ENCODE measurements around the gene FAM120A.
"Not testable (repeated sequence)": the region's sequence is repeated elsewhere in the genome, so short reads cannot be mapped to it uniquely, and the experiment has no call there.

Gene FAM120A

DNA sequence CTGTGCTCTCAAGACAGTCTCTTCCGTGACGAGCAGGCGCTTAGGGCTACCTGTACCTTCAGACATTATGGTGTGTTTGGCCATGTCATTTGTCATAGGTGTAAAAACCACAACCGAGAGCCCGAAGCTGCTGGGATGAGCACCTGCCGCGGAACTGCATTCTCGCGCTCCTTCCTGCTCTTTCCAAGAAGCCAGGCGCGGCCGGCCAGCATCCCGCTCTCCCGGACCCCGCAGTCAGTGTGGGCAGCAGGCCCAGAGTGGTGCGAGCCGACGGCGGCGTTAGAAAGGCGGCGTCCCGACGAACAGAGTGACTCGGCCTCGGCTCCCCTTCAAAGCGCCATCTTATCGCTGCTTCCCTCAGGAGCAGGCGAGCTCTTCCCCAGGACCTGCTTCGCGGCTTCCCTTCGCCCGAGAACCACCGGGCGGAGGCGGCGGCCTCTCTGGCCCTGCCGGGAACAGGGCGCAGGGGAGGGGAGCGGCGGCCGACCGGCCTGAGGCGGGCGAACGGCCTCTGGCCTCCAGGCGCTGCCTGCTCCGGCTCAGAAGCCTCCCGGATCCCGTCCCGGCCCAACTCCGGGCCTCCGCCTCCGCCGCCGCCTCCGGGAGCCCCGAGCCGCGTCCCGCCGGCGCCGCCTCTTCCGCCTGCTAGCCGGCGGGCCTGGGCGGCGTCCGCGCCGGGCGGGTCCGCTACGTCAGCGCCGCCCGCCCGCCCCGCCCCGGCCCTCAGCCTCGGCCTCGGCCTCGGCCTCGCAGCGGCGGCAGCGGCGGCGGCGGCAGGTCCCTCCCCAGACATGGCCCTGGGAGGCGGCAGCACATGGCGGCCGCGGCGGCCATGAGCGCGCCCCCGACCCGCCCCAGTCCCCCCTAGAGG, at the start of gene FAM120A:
Gene FAM120A (plus strand): TSS at position 741 of the 871 bp plus-strand sequence. CDS start 231 bp downstream, outside the sequence.
- peak in 48 of 51 donors; percentile 9 to 82 (median 58) for DNase-seq

- DNase-seq, result no peak
Measured at GRCh38 chr9:93406371-93406770, 45.1 kb upstream of the FAM120A start.

- no peak for DNase-seq
Measured at GRCh38 chr9:93413530-93413929, 38.0 kb upstream of the FAM120A start.

DNA sequence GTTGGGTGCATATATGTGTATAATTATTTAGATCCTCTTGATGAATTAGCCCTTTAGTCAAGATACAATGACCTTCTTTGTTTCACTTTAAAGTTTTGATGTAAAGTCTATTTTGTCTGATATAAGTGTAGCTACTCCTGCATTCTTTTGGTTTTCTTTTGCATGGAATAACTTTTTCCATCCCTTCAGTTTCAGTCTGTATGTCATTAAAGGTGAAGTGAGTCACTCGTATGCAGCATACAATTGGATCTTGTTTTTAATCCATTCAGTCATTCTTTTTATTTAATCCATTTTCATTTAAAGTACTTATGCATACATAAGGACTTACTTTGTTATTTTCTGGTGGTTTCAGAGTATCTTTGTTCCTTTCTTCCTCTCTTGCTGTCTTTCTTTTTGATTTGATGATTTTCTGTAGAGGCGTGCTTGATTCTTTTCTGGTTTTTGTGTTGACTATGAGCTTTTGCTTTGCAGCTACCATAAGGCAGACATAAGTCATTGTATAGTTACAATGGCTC, 36.3 kb upstream of the FAM120A start:
- no peak for DNase-seq

DNA sequence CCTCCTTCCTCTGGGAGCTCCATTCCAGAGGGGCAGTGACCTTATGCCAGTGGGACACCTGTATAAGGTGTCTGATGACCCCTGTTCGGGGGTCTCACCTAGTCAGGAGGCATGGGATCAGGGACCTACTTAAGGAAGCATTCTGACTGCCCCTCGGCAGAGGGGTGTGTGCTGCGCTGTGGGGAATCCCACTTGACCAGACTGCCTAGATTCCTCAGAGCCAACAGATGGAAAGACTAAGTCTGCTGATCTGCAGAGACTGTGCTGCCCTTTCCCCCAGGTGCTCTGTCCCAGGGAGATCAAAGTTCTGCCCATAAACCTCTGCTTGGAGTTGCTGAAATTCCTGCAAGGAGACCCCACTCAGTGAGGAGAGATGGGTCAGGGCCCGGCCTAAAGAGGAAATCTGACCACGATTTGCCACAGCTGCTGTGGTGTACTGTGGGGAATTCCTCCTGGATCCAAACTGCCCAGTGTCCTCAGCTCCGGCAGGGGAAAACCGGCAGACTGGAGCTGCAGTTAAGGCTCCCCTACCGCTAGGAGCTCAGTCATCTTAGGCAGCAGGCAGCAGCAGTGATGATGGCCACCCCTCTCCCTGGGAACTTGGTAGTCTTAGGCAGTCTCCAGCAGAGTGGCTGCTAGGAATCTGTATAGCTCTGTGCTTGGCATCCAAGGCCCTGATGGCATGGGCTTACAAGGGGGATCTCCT, 34.8 kb upstream of the FAM120A start:
- no peak for DNase-seq

DNA sequence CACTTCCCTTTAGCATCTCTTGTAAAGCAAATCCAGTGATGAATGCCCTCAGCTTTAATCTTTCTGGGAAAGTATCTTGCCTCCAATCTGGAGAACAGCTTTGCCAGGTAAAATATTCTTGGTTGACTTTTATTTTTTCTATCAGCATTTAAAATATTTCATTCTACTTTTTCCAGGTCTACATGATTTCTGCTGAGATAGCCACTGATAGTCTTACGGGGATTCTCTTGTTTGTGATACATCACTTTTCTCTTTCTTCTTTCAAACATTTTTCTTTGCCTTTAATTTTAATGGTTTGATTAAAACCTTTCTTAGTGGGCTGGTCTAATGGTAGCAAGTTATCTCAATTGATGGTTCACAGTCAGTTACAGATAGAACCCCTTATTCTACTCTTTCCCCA, 33.9 kb upstream of the FAM120A start:
- no peak for DNase-seq

DNA sequence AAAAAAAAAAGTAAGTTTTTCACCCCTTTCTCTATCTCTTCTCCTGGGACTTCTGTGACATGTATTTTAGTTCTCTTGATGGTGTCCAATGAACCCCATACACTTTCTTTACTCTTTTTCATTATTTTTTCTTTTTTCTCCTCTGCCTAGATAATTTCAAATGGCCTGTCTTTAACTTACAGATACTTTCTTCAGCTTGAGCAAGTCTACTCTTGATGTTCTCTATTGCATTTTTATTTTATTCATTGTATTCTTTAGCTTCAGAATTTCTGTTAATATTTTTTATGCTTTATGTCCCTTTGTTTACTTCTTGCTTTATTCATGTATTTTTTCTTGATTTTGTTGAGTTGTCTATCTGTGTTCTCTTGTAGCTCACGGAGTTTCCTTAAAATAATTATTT, 32.5 kb upstream of the FAM120A start:
- no peak for DNase-seq

DNA sequence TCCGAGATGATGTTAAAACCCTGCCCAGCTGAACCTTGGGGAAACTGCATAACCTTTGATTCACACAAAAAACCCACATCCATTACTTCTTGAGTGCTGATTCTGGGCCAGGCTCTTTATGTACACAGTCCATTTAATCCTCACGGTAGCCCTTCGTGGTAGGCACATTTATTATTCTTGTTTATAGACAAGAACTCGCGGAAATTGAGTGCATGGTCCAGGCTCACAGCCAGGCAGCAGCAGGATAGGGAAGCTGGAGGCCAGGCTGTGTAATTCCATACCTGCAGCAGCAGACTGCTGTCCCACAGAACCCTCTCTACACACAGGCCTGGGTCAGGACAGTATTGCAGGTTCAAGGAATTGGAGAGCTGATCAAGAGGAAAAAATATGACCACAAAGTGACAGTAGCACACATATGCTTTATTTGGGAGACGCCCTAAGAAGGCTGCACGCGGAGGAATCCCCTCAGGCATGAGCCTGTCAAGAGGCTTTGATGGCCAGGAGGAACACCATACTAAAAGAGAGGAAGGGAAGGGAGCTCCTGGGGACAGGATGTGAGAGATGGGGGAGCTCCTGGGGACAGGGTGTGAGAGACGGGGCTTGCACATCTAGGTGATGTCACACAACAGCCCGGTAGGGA, 28.4 kb upstream of the FAM120A start:
- no peak for DNase-seq

DNA sequence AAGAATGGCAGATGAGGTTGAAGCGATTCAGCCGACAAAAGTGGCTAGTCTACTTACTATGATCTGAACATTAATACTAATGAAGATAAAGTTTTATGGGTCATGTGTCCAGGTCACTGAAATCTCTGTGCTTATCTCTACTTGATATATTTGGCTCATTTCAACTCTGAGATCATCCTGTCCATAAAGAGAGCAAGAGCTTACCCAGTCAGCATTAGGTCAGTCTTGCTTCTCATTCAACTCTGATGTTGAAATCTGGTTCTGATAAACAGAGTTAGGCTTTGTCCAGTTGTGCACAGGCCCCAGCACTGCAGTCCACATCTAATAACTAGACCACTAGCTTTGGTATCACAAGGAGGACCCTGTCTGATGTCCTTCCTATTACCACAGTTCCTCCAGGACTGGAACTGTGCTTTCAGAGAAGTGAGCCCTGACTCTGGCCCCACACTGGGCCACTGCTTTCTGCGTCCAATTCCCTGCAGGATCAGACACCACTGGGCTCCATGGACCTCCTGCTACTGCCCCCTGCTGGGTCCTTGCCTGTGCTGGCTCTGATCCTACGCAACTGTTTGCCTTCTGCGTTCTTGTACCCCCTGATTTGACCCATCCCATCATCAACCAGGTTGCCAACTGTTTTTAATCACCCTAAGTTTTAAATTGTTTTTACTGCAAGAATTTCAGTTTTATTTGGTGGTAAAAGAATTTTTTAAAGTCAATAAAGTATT, 23.7 kb upstream of the FAM120A start:
- no peak for DNase-seq

DNA sequence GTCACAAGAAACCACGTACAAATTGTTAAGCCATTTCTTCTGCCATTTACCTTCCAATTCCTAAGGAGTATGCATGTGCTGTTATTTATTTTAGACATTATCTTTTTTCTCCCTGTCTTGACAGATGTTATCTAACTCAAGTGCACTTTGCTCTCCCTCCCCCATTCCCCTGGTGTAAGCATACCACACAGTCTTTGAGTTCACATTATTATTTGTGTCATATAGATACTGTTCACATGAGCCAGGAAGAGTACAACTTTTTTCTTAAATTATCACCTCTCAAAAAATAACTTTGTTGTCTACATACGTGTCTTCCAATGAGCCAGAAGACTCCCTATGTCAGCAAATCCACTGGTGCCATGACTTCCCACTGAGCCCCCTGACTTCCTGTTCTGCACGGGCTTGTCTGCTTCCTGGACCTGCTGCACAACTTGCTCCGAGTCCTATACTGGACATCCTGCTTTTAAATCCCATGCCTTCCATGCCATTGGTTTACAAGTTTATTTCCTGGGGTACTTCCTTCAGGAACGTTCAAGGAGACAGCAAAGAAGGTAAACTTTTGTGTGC, 19.9 kb upstream of the FAM120A start:
- DNase-seq, result no peak

GRCh38 chr9:93432964-93433363, 18.5 kb upstream of the FAM120A start:
- DNase-seq, result no peak

DNA sequence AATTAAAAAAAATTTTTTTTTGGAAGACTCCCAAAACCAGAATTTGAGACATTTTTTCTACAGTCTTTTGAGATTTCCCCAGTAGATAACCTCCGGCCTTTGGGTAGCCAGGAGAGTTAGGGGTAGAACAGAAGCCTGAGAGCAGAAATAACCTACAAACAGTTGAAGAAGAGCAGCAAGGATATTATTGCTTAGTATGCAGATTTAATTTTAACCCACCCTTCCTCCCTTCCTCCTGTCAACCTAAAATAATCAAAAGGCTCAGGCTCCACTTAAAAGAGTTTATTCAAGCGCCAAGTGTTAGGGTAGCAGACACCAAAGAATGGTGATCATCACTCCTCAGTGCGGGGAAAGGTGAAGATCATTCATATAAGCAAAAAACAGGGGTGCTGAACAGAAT, 17.4 kb upstream of the FAM120A start:
- DNase-seq, result no peak

DNA sequence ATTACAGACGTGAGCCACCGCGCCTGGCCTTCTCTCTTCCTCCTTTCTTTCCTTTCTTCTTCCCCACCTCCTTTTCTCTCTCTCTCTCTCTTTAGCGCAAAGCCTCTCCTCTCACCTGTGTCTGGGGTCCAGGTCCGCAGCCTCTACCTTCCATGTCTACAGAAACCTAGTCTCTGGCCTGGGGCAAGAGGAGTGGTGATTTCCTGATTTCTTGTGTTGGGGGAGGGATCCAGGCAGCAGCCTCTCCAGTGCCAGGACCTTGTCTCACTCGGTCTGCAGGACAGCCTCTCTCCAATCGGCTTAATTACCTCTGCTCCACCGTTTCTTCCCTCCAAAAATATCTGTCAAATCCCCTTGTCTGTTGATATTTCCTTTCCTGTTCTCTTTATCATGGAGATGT, 16.1 kb upstream of the FAM120A start:
- DNase-seq, result no peak

DNA sequence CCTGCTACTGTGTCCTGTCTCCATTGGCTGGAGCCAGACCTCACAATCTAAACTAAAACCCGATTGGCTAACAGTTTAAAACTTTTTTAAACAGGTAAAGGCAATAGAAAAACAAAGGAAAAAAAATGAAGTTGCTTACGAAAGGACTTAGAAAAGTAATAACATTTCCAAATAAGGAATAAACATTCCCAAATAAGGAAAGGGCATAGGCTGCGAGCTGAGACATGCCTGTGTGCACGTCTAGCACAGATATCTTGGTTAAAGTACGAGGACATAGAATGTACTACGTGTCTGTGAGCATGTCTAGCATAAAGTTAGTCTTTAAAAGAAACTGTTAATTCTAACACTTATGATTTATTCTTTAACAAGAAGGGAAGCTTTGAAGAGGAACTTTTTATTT, 15.3 kb upstream of the FAM120A start:
- DNase-seq, result no peak

- no peak for DNase-seq
Measured at GRCh38 chr9:93436655-93437407, 14.7 kb upstream of the FAM120A start.

GRCh38 chr9:93437996-93438395, 13.5 kb upstream of the FAM120A start:
- DNase-seq, result no peak

DNA sequence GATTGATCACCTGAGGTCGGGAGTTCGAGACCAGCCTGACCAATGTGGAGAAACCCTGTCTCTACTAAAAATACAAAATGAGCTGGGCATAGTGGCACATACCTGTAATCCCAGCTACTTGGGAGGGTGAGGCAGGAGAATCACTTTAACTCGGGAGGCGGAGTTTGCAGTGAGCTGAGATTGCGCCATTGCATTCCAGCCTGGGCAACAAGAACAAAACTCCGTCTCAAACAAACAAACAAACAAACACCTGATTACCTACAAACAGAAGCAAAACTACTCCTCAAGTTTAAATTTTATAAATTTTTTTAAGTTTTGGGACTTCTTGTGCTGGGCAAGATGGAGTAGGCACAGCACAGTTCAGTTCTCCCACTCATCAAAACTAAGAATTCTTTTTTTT, 12.2 kb upstream of the FAM120A start:
- DNase-seq, result not testable (repeated sequence)

DNA sequence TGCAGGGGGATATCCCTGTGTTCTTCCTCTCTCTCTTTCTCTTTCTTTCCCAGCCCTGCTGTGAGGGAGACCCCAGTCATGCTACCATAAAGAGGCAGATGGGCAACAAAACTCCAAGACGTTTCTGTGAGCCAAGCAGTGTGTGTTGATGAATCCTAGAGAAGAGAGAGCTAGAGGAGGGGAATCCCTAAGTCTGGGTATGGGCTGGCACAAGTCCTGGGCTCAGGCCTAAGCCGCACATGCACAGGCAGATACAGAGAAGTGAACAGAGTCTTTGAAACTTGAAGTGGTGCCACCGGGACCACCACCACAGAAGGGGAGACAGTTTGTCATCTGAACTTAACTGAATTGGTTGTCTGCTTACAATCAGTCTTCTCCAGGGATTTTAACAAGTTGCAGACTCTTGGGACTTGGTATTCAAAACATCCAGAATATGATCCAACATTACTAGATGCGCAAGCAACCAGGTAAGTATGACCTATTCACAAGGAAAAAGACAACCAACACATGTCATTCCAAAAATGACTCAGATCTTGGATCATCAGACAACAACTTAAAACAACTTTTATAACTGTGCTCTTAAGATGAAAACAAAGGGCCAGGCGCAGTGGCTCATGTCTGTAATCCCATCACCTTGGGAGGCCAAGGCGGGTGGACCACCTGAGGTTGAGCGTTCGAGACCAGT, 10.4 kb upstream of the FAM120A start:
- no peak for DNase-seq

DNA sequence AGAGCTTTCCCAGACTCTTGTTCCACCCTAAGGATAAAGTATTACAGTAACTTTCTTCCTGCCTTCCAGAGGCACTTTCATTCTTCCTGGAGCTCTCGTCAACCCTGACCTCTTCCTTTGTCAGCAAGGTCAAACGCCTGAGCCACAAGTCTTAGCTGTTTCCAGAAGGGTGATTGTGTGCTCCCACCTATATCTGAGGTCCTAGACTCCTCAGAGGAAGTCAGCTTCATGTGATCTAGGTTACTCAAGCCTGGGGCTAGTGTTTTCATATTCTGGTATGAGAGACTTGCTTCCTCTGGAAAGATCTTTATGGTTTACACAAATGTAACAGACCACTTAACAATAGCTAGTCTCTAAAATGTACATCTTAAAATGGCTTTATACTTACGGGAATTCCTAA, 5.4 kb upstream of the FAM120A start:
- DNase-seq, result no peak

GRCh38 chr9:93447655-93448054, 3.8 kb upstream of the FAM120A start:
- DNase-seq, result no peak
